GM12878 (cell line): Measurements from ENCODE around the gene F7. TPM values are rescaled to one million over a fixed set of nuclear protein-coding genes. Genes with fewer than 3 reads are reported as not detected.

Experiments used
- ATAC-seq: fragments of 200-7000 bp; cut with Tn5 transposase; 3 replicates; pipeline ENCODE4 v1.9.1; 2020; ENCODE audit warnings: mild to moderate bottlenecking, moderate library complexity
- BruUV-seq: library from RNA; stranded (reverse); fragments of 400-500 nt; replicated peaks from 2 replicates; lab custom pipeline; 2021; lab: Mats Ljungman, UMichigan
- CTCF ChIA-PET: fragments of 300-600 bp; sonication (Branson Sonifier 250); formaldehyde crosslinking; extraction: SDS; loops from one replicate; lab custom pipeline; 2021; ENCODE audit warnings: inconsistent platforms; lab: Yijun Ruan, JAX
- POLR2A ChIA-PET: fragments of 350-600 bp; formaldehyde crosslinking; extraction: SDS; loops from one replicate; lab custom pipeline; 2021; ENCODE audit warnings: inconsistent platforms; lab: Charles Lee
- RAD21 ChIA-PET: fragments of 300-600 bp; sonication (Branson Sonifier 250); formaldehyde crosslinking; loops from one replicate; lab custom pipeline; 2023; ENCODE audit warnings: antibody characterized with exemption; ENCODE audit not compliant: unreplicated experiment; lab: Charles Lee
- SMC1A ChIA-PET: fragments of 300-600 bp; sonication (Branson Sonifier 250); formaldehyde crosslinking; loops from one replicate; lab custom pipeline; 2023; ENCODE audit not compliant: unreplicated experiment, uncharacterized antibody; lab: Charles Lee
- DNase-seq: peaks from one replicate; pipeline ENCODE4 v3.0.0-alpha.2; 2011; ENCODE audit warnings: low read depth, low spot score
- FAIRE-seq: peaks from 3 replicates; lab custom pipeline; 2011; peaks lifted over from hg19 to GRCh38; lab: Jason Lieb, UNC
- H2AFZ ChIP-seq: 2 replicates; pipeline ENCODE4 v1.6.0; 2011; ENCODE audit warnings: low read depth, low read length, control low read depth; ENCODE audit not compliant: control insufficient read depth
- H3K27ac ChIP-seq: 2 replicates; pipeline ENCODE4 v1.5.1; 2011; ENCODE audit warnings: control low read depth; ENCODE audit not compliant: control insufficient read depth, insufficient read depth
- H3K27me3 ChIP-seq, 2 experiments: replicated peaks in 1 of 2; 2 replicates each; pipeline versions ENCODE4 v1.6.0 to v1.6.1; 2011; ENCODE audit warnings: low read length in 1 of 2; ENCODE audit not compliant: control insufficient read depth in 2 of 2, insufficient read depth in 2 of 2
- H3K36me3 ChIP-seq, 2 experiments: 2 replicates each; pipeline ENCODE4 v1.5.1; 2011; ENCODE audit warnings: low read length in 1 of 2; ENCODE audit not compliant: control insufficient read depth in 2 of 2, insufficient read depth in 2 of 2
- H3K4me1 ChIP-seq: 2 replicates; pipeline ENCODE4 v1.6.1; 2011; ENCODE audit warnings: mild to moderate bottlenecking, low read length, moderate library complexity, mixed read lengths; ENCODE audit not compliant: control insufficient read depth, insufficient read depth
- H3K4me2 ChIP-seq: 2 replicates; pipeline ENCODE4 v1.6.0; 2011; ENCODE audit warnings: control low read depth; ENCODE audit not compliant: control insufficient read depth, insufficient read depth
- H3K4me3 ChIP-seq: fragments of 200-600 bp; sonication (generic); 2 replicates; pipeline ENCODE4 v1.5.1; 2016
- H3K79me2 ChIP-seq: 2 replicates; pipeline ENCODE4 v1.6.0; 2011; ENCODE audit warnings: low read length; ENCODE audit not compliant: control insufficient read depth, insufficient read depth
- H3K9ac ChIP-seq: 2 replicates; pipeline ENCODE4 v1.8.0; 2011; ENCODE audit warnings: low read length, control low read depth, mixed read lengths; ENCODE audit not compliant: control insufficient read depth, insufficient read depth
- H3K9me3 ChIP-seq: replicated peaks from 3 replicates; pipeline ENCODE4 v1.5.1; 2011; ENCODE audit warnings: mild to moderate bottlenecking, low read length; ENCODE audit not compliant: control insufficient read depth, insufficient read depth
- H4K20me1 ChIP-seq: 2 replicates; pipeline ENCODE4 v1.6.0; 2011; ENCODE audit not compliant: control insufficient read depth, insufficient read depth
- ATF7 ChIP-seq: fragments of 450-650 bp; IDR thresholded peaks from 2 replicates; pipeline ENCODE4 v1.6.1; 2016; ENCODE audit warnings: low read depth, mild to moderate bottlenecking
- CBX3 ChIP-seq: fragments of 200-600 bp; sonication (generic); IDR thresholded peaks from 2 replicates; pipeline ENCODE4 v1.6.1; 2016; ENCODE audit warnings: low read depth, borderline replicate concordance
- CBX5 ChIP-seq: sonication (generic); IDR thresholded peaks from 2 replicates; pipeline ENCODE4 v1.6.1; 2016; ENCODE audit warnings: low read depth, moderate library complexity, mild to moderate bottlenecking, inconsistent platforms
- EED ChIP-seq: sonication (generic); IDR thresholded peaks from 2 replicates; pipeline ENCODE4 v1.6.1; 2016; ENCODE audit warnings: antibody characterized with exemption, low read depth
- GATAD2B ChIP-seq: fragments of 450-650 bp; conservative IDR thresholded peaks from 2 replicates; pipeline ENCODE4 v1.6.1; 2017; ENCODE audit warnings: low read depth, mild to moderate bottlenecking, moderate library complexity
- IKZF2 ChIP-seq, 2 experiments: fragments of 450-650 bp; IDR thresholded peaks; 2 replicates each; pipeline ENCODE4 v1.6.1; 2017; ENCODE audit warnings: mild to moderate bottlenecking in 2 of 2, moderate library complexity in 2 of 2
- IRF4 ChIP-seq: IDR thresholded peaks from 2 replicates; pipeline ENCODE4 v1.6.1; 2011; ENCODE audit warnings: low read depth, low read length
- KDM1A ChIP-seq: fragments of 200-600 bp; sonication (generic); IDR thresholded peaks from 2 replicates; pipeline ENCODE4 v1.6.1; 2016; ENCODE audit warnings: borderline replicate concordance
- MYC ChIP-seq: IDR thresholded peaks from 2 replicates; pipeline ENCODE4 v1.6.1; 2011; ENCODE audit warnings: mild to moderate bottlenecking, low read length, moderate library complexity, inconsistent platforms; ENCODE audit not compliant: insufficient read depth, insufficient replicate concordance, insufficient read length, severe bottlenecking
- RCOR1 ChIP-seq: conservative IDR thresholded peaks from 2 replicates; pipeline ENCODE4 v1.6.1; 2012; ENCODE audit warnings: low read depth, low read length, improper control_type of control experiment
- RUNX3 ChIP-seq: IDR thresholded peaks from 2 replicates; pipeline ENCODE4 v1.6.1; 2012; ENCODE audit warnings: low read length, inconsistent platforms
- SKIL ChIP-seq: fragments of 450-650 bp; IDR thresholded peaks from 2 replicates; pipeline ENCODE4 v1.6.1; 2017; ENCODE audit warnings: mild to moderate bottlenecking, low read depth, inconsistent platforms; ENCODE audit not compliant: poor library complexity, severe bottlenecking
- SMAD1 ChIP-seq: fragments of 450-650 bp; IDR thresholded peaks from 2 replicates; pipeline ENCODE4 v1.6.1; 2018; ENCODE audit warnings: mild to moderate bottlenecking, low read depth; ENCODE audit not compliant: partially characterized antibody
- SP1 ChIP-seq: IDR thresholded peaks from one replicate; pipeline ENCODE4 v1.6.1; 2011; ENCODE audit warnings: low read depth, low read length
- SREBF1 ChIP-seq: IDR thresholded peaks from 2 replicates; pipeline ENCODE4 v1.6.1; 2012; ENCODE audit warnings: mild to moderate bottlenecking, low read length
- TAF1 ChIP-seq: IDR thresholded peaks from 2 replicates; pipeline ENCODE4 v1.6.1; 2011; ENCODE audit warnings: mild to moderate bottlenecking, low read depth, low read length, borderline replicate concordance
- TCF3 ChIP-seq: IDR thresholded peaks from 2 replicates; pipeline ENCODE4 v1.6.1; 2012; ENCODE audit warnings: low read depth, mild to moderate bottlenecking, low read length, borderline replicate concordance; ENCODE audit not compliant: insufficient read depth
- ZZZ3 ChIP-seq: IDR thresholded peaks from 2 replicates; pipeline ENCODE4 v1.6.1; 2011; ENCODE audit warnings: low read depth; ENCODE audit not compliant: control insufficient read depth, insufficient read length
- WGBS: methylation state at CpG from one replicate; pipeline ENCODE4 v1.1.6; 2016; ENCODE audit warnings: low lambda C conversion rate; ENCODE audit not compliant: insufficient replicate concordance, insufficient coverage; ENCODE audit errors: missing lambda C conversion rate; 5-methylcytosine and 5-hydroxymethylcytosine counted together
- in situ Hi-C: fragments of 300-500 bp; cut with MboI; formaldehyde crosslinking; loops from 9 replicates; pipeline ENCODE4 v1.14.3; 2018; ENCODE audit warnings: mixed read lengths
- intact Hi-C: fragments of 100-400 bp; cut with micrococcal nuclease; formaldehyde crosslinking; loops from one replicate; pipeline ENCODE4 v1.14.2; 2022; ENCODE audit not compliant: unreplicated experiment
- polyA plus RNA-seq, 11 experiments: library from polyadenylated mRNA; depleted of rRNA in 4 of 11; unstranded in 6 of 11; stranded (reverse) in 5 of 11; fragments of >200 nt; fragmentation: Nextera tagmentation in 4 of 11; fragmentation: Illumina TruSeq in 1 of 11; extraction: Ambion mirVana in 4 of 11; extraction: Trizol in 1 of 11; gene quantifications; 1 replicate in 1 of 11; 2 replicates in 10 of 11; pipeline versions ENCODE4 v1.2.1 to v1.2.3, GENCODE V29; 2011 to 2016; ENCODE audit warnings: inconsistent platforms in 2 of 11, missing spikeins in 2 of 11, low read depth in 1 of 11
- total RNA-seq, 4 experiments: library from RNA; depleted of rRNA in 3 of 4; stranded (reverse); fragments of >200 nt in 3 of 4; fragmentation: Illumina TruSeq in 1 of 4; extraction: Trizol in 1 of 4; gene quantifications; 2 replicates each; pipeline versions ENCODE4 v1.2.1 to v1.2.3, GENCODE V29; 2013 to 2021
- TF ChIP-seq, protein P1 (sequence below): IDR thresholded peaks from 2 replicates; pipeline ENCODE4 v1.6.1; 2011; ENCODE audit warnings: low read depth, low read length, improper control_type of control experiment, borderline replicate concordance
- TF ChIP-seq, protein P2 (sequence below): IDR thresholded peaks from 2 replicates; pipeline ENCODE4 v1.6.1; 2011; ENCODE audit warnings: borderline replicate concordance, low read depth, mild to moderate bottlenecking, moderate library complexity, mixed read lengths, low read length; ENCODE audit not compliant: insufficient read depth; ENCODE audit errors: extremely low read length

Gene F7
- total and polyA plus RNA-seq, 10 of the 15 experiments (the other 5 are each of a cell fraction or from before 2014, with no cell fraction given), result not detected

- TF ChIP-seq, protein P1, sequence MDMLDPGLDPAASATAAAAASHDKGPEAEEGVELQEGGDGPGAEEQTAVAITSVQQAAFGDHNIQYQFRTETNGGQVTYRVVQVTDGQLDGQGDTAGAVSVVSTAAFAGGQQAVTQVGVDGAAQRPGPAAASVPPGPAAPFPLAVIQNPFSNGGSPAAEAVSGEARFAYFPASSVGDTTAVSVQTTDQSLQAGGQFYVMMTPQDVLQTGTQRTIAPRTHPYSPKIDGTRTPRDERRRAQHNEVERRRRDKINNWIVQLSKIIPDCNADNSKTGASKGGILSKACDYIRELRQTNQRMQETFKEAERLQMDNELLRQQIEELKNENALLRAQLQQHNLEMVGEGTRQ, result no peak
- no peak for TF ChIP-seq RCOR1
- no peak for TF ChIP-seq TAF1
- no peak for TF ChIP-seq IRF4
- no peak for TF ChIP-seq CBX5
- no peak for TF ChIP-seq KDM1A
- TF ChIP-seq SP1, result no peak
- TF ChIP-seq SREBF1, result no peak
- no peak for TF ChIP-seq RUNX3
- TF ChIP-seq EED, result no peak
- TF ChIP-seq, protein P2, sequence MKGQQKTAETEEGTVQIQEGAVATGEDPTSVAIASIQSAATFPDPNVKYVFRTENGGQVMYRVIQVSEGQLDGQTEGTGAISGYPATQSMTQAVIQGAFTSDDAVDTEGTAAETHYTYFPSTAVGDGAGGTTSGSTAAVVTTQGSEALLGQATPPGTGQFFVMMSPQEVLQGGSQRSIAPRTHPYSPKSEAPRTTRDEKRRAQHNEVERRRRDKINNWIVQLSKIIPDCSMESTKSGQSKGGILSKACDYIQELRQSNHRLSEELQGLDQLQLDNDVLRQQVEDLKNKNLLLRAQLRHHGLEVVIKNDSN, result no peak
Measured at GRCh38 chr13:113162783-113163685, 57.4 kb downstream of the F7 start (continued).

DNA sequence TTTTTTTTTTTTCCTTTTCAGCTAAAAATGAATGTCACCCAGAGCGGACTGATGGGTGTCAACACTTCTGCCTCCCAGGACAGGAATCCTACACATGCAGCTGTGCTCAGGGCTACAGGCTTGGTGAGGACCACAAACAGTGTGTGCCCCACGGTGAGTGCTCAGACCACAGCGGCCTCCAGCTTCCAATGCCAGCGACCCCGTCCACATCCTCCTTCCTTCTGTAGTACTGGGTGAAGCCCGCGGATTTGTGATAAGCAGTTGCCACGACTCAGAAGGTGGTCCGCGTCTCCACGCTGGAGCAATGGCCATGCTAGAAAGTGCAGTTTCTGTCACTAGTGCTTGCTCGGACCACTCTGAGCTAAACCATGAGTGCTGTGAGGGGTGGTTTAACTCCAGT lies 58.9 kb downstream of the F7 start:
- Histone ChIP-seq H3K36me3 (peaks cover 0 to under 1% of the 10 kb centered on the region in 2 experiments; a peak in 1 of 4 replicates), H3K27me3 (no peaks in the 10 kb centered on the region), H3K4me3 (no peak overlapping the region), H3K4me2 (no peak overlapping the region), H3K9me3 (no peaks in the 10 kb centered on the region), H2AFZ (no peak overlapping the region), H4K20me1 (no peaks in the 10 kb centered on the region), H3K4me1 (no peaks in the 10 kb centered on the region), H3K27ac (no peak overlapping the region), H3K79me2 (no peaks in the 10 kb centered on the region), H3K9ac (no peak overlapping the region)
- POLR2A ChIA-PET, result no interaction called here
- WGBS, result 97% methylated on average over 12 of the region's 12 CpGs
- ATAC-seq (no peak), FAIRE-seq (no peak), DNase-seq (no peak)
- SMC1A ChIA-PET, result no interaction called here
- intact Hi-C loops, result no loop called here
- CTCF ChIA-PET, result no interaction called here
- RAD21 ChIA-PET, result no interaction called here
- no TSS peak for BruUV-seq
- in situ Hi-C loops, result no loop called here
- TF ChIP-seq TCF3 (no peak), GATAD2B (no peak), ZZZ3 (no peak), CBX3 (no peak), RUNX3 (no peak), SKIL (no peak), IKZF2 (IDR thresholded peaks at IDR 0.05) (no peak), SMAD1 (no peak), MYC (no peak), ATF7 (no peak)
